ENCODE results near the gene MIEN1. TPM values are rescaled to one million over a fixed set of nuclear protein-coding genes. Genes with fewer than 3 reads are reported as not detected.

MIEN1 gene
- total RNA-seq, 2 donors from 2014 or later = 74.1 to 103 TPM

- Histone ChIP-seq H3K36me3 (peaks cover 3% of the 10 kb centered on the region), H3K27me3 (no peaks in the 10 kb centered on the region), H3K9me3 (no peaks in the 10 kb centered on the region), H3K4me1 (peaks cover 23% of the 10 kb centered on the region), H3K9ac (ENCODE audit: low read depth in 2 of 2, low read length in 2 of 2) (peak overlapping the region in 1 of 2 donors; percentile 93), H3K4me3 (no peak overlapping the region), H3K27ac (peak overlapping the region; percentile 37)
- DNase-seq = no peak
- no peak for TF ChIP-seq CTCF (IDR thresholded peaks at IDR 0.05)
- intact Hi-C loops (cut with DNase I) = no loop called here
These were observed 27.1 kb downstream of the MIEN1 start for GRCh38 chr17:39702901-39703893.

- Histone ChIP-seq H3K9ac (ENCODE audit: low read depth in 2 of 2, low read length in 2 of 2) (peak overlapping the region in 1 of 2 donors; percentile 99), H3K4me1 (peaks cover 22% of the 10 kb centered on the region), H3K4me3 (no peak overlapping the region), H3K36me3 (no peaks in the 10 kb centered on the region), H3K27me3 (no peaks in the 10 kb centered on the region), H3K9me3 (no peaks in the 10 kb centered on the region), H3K27ac (peak overlapping the region; percentile 82)
- no peak for DNase-seq
- intact Hi-C loops (cut with DNase I) = no loop called here
- TF ChIP-seq CTCF (IDR thresholded peaks at IDR 0.05) = no peak
These were observed 28.4 kb downstream of the MIEN1 start for GRCh38 chr17:39701784-39702422.

DNA sequence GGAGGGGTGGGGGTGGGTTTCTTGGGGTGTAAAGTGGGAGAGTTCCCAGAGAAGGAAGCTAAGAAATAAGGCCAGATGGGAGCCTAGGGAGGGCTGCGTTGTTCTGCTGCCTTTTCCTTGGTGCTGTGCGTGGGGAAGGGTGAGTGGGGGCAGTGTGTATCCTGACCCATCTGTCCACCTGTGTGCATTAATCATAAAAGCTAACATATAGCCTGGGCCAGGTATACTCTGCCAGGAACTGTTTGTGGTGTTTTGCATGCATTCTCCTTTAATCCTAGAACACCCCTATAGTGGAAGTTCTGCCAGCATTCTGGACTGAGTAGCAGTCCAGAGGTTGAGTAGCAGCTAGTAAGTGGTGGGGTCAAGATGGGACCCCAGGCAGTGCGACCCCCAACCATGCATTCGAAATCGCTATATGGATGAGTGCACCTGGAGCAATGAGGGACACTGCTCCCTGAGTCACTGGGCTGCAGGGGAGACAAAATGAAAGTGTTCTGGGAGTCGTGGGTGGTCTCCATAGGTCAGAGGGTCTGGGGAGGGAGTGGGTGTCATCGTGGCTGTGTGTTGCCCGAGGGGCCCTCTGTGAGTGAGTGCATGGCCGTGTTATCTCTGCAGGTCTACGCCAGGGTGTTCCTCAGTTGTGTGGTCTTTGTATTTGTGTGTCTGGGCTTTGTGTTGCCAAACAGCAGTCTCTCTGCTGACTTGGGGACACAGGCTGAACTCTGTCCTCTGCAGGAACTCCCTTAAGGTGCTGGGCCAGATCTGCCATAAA is 29.1 kb downstream of the MIEN1 start:
- intact Hi-C loops (cut with DNase I) = no loop called here
- DNase-seq = peak; percentile 90
- H3K27ac ChIP-seq = peak overlapping the region; percentile 82
- H3K9me3 ChIP-seq = no peaks in the 10 kb centered on the region
- H3K9ac ChIP-seq (ENCODE audit: low read depth in 2 of 2, low read length in 2 of 2) = peak overlapping the region; percentile 92 to 99
- peaks cover 15% of the 10 kb centered on the region for H3K4me1 ChIP-seq
- peak overlapping the region; percentile 72 for H3K4me3 ChIP-seq
- no peak for TF ChIP-seq CTCF (IDR thresholded peaks at IDR 0.05)
- no peaks in the 10 kb centered on the region for H3K27me3 ChIP-seq
- H3K36me3 ChIP-seq = no peaks in the 10 kb centered on the region

DNA sequence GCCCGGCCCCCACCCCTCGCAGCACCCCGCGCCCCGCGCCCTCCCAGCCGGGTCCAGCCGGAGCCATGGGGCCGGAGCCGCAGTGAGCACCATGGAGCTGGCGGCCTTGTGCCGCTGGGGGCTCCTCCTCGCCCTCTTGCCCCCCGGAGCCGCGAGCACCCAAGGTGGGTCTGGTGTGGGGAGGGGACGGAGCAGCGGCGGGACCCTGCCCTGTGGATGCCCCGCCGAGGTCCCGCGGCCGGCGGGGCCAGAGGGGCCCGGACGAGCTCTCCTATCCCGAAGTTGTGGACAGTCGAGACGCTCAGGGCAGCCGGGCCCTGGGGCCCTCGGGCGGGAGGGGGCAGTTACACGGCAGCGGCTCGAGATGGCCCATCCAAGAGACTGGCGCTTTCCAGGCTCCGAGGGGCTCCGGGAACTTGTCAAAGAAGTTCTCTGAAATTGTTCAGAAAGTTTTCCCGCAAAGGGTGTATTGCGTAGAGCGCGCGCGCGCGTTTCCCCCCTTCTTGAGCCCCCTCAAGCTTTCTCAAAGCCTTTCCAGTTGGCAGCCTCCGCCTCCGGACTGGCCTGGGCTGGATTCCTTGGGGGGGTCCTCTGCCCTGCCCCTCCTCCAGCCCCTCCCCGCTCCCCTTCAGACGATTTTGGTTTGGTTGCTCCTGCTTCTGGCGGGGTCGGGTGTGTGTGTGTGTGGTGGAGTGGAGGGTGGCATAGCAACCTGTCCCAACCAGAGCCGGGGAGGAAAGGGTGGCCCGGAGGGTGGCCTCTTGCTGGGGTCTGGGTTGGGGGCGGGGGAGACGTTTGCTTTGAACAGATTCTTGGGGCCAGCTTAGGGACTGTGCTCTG is 30.0 kb downstream of the MIEN1 start:
- no peak for DNase-seq
- peak overlapping the region; percentile 92 to 99 for H3K9ac ChIP-seq (ENCODE audit: low read depth in 2 of 2, low read length in 2 of 2)
- intact Hi-C loops (cut with DNase I) = no loop called here
- peak overlapping the region; percentile 82 for H3K27ac ChIP-seq
- no peaks in the 10 kb centered on the region for H3K9me3 ChIP-seq
- peaks cover 12% of the 10 kb centered on the region for H3K4me1 ChIP-seq
- no peak for TF ChIP-seq CTCF (IDR thresholded peaks at IDR 0.05)
- H3K4me3 ChIP-seq = peak overlapping the region; percentile 72
- H3K36me3 ChIP-seq = no peaks in the 10 kb centered on the region
- H3K27me3 ChIP-seq = no peaks in the 10 kb centered on the region
